Measurements from ENCODE around the gene WDR74. TPM values are rescaled to one million over a fixed set of nuclear protein-coding genes. Genes with fewer than 3 reads are reported as not detected.

WDR74 gene
- total and polyA plus RNA-seq, 2 of the 13 experiments (the other 11 are each of a cell fraction or from before 2014, with no cell fraction given), result 77.0 to 83.3 TPM

DNA sequence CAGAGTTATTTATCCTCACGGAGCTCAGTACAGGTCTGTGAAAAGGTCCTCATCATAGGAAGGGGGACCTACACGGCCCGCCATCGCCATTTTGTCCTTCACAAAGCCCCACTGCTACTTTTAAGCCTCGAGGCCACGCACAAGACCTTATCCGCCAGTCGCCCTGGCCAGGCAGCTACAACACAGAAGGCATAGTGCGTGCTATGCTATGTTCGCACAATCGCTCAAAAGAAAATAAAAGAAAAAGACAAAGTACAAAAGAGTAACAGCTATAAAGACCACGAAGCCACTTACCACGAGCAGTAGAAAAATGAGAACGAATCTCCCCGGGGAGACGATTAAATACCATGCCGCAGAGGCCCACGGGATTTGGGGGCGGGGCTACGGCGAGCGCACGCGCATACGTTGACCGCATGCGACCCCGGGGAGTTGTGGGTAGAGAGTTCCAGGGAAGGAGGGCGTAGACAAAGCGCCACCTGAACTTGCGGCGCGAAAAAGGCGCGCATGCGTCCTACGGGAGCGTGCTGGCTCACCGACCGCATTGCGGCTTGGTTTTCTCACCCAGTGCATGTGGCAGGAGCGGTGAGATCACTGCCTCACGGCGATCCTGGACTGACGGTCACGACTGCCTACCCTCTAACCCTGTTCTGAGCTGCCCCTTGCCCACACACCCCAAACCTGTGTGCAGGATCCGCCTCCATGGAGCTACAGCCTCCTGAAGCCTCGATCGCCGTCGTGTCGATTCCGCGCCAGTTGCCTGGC lies 16.4 kb upstream of the WDR74 start (continued):
- TF ChIP-seq, protein P1, sequence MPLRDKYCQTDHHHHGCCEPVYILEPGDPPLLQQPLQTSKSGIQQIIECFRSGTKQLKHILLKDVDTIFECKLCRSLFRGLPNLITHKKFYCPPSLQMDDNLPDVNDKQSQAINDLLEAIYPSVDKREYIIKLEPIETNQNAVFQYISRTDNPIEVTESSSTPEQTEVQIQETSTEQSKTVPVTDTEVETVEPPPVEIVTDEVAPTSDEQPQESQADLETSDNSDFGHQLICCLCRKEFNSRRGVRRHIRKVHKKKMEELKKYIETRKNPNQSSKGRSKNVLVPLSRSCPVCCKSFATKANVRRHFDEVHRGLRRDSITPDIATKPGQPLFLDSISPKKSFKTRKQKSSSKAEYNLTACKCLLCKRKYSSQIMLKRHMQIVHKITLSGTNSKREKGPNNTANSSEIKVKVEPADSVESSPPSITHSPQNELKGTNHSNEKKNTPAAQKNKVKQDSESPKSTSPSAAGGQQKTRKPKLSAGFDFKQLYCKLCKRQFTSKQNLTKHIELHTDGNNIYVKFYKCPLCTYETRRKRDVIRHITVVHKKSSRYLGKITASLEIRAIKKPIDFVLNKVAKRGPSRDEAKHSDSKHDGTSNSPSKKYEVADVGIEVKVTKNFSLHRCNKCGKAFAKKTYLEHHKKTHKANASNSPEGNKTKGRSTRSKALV (CRISPR knock-in tag; IDR thresholded peaks at IDR 0.05), result peak; percentile 92
- TF ChIP-seq ZNF451 (CRISPR knock-in tag; IDR thresholded peaks at IDR 0.05) (peak; percentile 92), GFI1 (CRISPR knock-in tag; IDR thresholded peaks at IDR 0.05; ENCODE audit: borderline replicate concordance) (peak; percentile 27; the same call in 1 of the 2 replicates), SNAPC2 (CRISPR knock-in tag; IDR thresholded peaks at IDR 0.05) (peak; percentile 87), KLF9 (CRISPR knock-in tag; IDR thresholded peaks at IDR 0.05; ENCODE audit: low read depth) (peak; percentile 71; the same call in 1 of the 2 replicates), RNF219 (CRISPR knock-in tag; IDR thresholded peaks at IDR 0.05) (peak; percentile 82), RORA (CRISPR knock-in tag; IDR thresholded peaks at IDR 0.05) (no peak), ELF1 (CRISPR knock-in tag; IDR thresholded peaks at IDR 0.05) (peak; percentile 63), ATF7-NPFF (CRISPR knock-in tag; IDR thresholded peaks at IDR 0.05; ENCODE audit: low read depth) (peak; percentile 98), ZMYM2 (CRISPR knock-in tag; IDR thresholded peaks at IDR 0.05) (peak; percentile 40; the same call in 1 of the 2 replicates), ZNF280D (CRISPR knock-in tag; IDR thresholded peaks at IDR 0.05) (peak; percentile 46; the same call in 1 of the 2 replicates), SAP130 (CRISPR knock-in tag; IDR thresholded peaks at IDR 0.05; ENCODE audit: low read depth) (peak; percentile 96), TP53 (CRISPR knock-in tag; conservative IDR thresholded peaks at IDR 0.05) (peak; percentile 83; the same call in 1 of the 2 replicates), THYN1 (CRISPR knock-in tag; IDR thresholded peaks at IDR 0.05; ENCODE audit: borderline replicate concordance, low read depth) (0 out of 2 replicates have a peak, but pooled peaks have one; percentile 88), SMARCC2 (IDR thresholded peaks at IDR 0.05) (no peak), ZBTB20 (CRISPR knock-in tag; IDR thresholded peaks at IDR 0.05; ENCODE audit: borderline replicate concordance, low read depth) (peak; percentile 67; the same call in 1 of the 2 replicates), MED1 (CRISPR knock-in tag; IDR thresholded peaks at IDR 0.05) (peak; percentile 87), ARID2 (CRISPR knock-in tag; IDR thresholded peaks at IDR 0.05; ENCODE audit: borderline replicate concordance) (peak; percentile 94), ZNF33A (CRISPR knock-in tag; IDR thresholded peaks at IDR 0.05; ENCODE audit: borderline replicate concordance) (no peak)

All from HepG2 (cell line).